Fibroblast of pulmonary artery (primary cell): ENCODE measurements around the gene ITGB5.
"Not testable (repeated sequence)": the region's sequence is repeated elsewhere in the genome, so short reads cannot be mapped to it uniquely, and the experiment has no call there.

Source experiments
- DNase-seq: peaks from one replicate; pipeline ENCODE4 v3.0.0-alpha.2; 2010; ENCODE audit warnings: low read depth
- H3K4me3 ChIP-seq: replicated peaks from 2 replicates; pipeline ENCODE4 v1.5.1; 2011; ENCODE audit warnings: low read depth, mild to moderate bottlenecking, control low read depth, low read length, moderate library complexity
- CTCF ChIP-seq: IDR thresholded peaks from 2 replicates; pipeline ENCODE4 v1.5.1; 2011; ENCODE audit warnings: mild to moderate bottlenecking, control low read depth, low read length, inconsistent platforms; ENCODE audit errors: missing control alignments

ITGB5 gene

GRCh38 chr3:124762661-124763011 lies 124.5 kb downstream of the ITGB5 start:
- no peak for TF ChIP-seq CTCF
- DNase-seq = no peak
- H3K4me3 ChIP-seq = no peak overlapping the region

GRCh38 chr3:124761935-124762660 lies 125.1 kb downstream of the ITGB5 start:
- TF ChIP-seq CTCF = no peak
- H3K4me3 ChIP-seq = no peak overlapping the region
- no peak for DNase-seq

- peak; percentile 96 for TF ChIP-seq CTCF
- no peak overlapping the region for H3K4me3 ChIP-seq
- DNase-seq = peak; percentile 96
Observed at GRCh38 chr3:124761250-124761796, 125.8 kb downstream of the ITGB5 start.

GRCh38 chr3:124760601-124761000 lies 126.6 kb downstream of the ITGB5 start:
- DNase-seq = peak; percentile 67
- no peak for TF ChIP-seq CTCF
- no peak overlapping the region for H3K4me3 ChIP-seq

- no peak for DNase-seq
- no peak overlapping the region for H3K4me3 ChIP-seq
- TF ChIP-seq CTCF = no peak
Observed at GRCh38 chr3:124759666-124760401, 127.3 kb downstream of the ITGB5 start.

GRCh38 chr3:124758851-124759635 lies 128.1 kb downstream of the ITGB5 start:
- no peak overlapping the region for H3K4me3 ChIP-seq
- no peak for DNase-seq
- no peak for TF ChIP-seq CTCF

- not testable (repeated sequence) for DNase-seq, H3K4me3 ChIP-seq
Observed at GRCh38 chr3:124757926-124758325, 129.2 kb downstream of the ITGB5 start.
